GM12878 (cell line): Measurements from ENCODE around the gene SMOC2.

Experiments used
- BRCA1 ChIP-seq: IDR thresholded peaks from 2 replicates; pipeline ENCODE4 v1.6.1; 2011; ENCODE audit warnings: low read depth, low read length, improper control_type of control experiment
- CREB1 ChIP-seq: IDR thresholded peaks from 2 replicates; pipeline ENCODE4 v1.6.1; 2012; ENCODE audit warnings: low read depth, mild to moderate bottlenecking, inconsistent platforms
- HCFC1 ChIP-seq: fragments of 150-350 bp; IDR thresholded peaks from 2 replicates; pipeline ENCODE4 v1.6.1; 2014; ENCODE audit warnings: low read length
- IRF3 ChIP-seq: fragments of 450-650 bp; IDR thresholded peaks from 2 replicates; pipeline ENCODE4 v1.6.1; 2014; ENCODE audit warnings: mild to moderate bottlenecking
- SUZ12 ChIP-seq: fragments of 200-600 bp; sonication (generic); IDR thresholded peaks from one replicate; pipeline ENCODE4 v1.6.1; 2018; ENCODE audit warnings: antibody characterized with exemption, mild to moderate bottlenecking; ENCODE audit not compliant: unreplicated experiment
- TAF1 ChIP-seq: IDR thresholded peaks from 2 replicates; pipeline ENCODE4 v1.6.1; 2011; ENCODE audit warnings: mild to moderate bottlenecking, low read depth, low read length, borderline replicate concordance
- TF ChIP-seq, protein P1 (sequence below): IDR thresholded peaks from 2 replicates; pipeline ENCODE4 v1.6.1; 2012; ENCODE audit warnings: low read depth, low read length, improper control_type of control experiment
- TF ChIP-seq, protein P2 (sequence below), 3 experiments: IDR thresholded peaks in 2 of 3; conservative IDR thresholded peaks in 1 of 3; 2 replicates each; pipeline ENCODE4 v1.5.1; 2011; ENCODE audit warnings: low read depth in 3 of 3, low read length in 3 of 3, mild to moderate bottlenecking in 3 of 3, control low read depth in 2 of 3, moderate library complexity in 2 of 3, inconsistent platforms in 1 of 3, mixed read lengths in 1 of 3; ENCODE audit not compliant: control insufficient read depth in 2 of 3, insufficient read depth in 1 of 3; ENCODE audit errors: extremely low read depth in 1 of 3

DNA sequence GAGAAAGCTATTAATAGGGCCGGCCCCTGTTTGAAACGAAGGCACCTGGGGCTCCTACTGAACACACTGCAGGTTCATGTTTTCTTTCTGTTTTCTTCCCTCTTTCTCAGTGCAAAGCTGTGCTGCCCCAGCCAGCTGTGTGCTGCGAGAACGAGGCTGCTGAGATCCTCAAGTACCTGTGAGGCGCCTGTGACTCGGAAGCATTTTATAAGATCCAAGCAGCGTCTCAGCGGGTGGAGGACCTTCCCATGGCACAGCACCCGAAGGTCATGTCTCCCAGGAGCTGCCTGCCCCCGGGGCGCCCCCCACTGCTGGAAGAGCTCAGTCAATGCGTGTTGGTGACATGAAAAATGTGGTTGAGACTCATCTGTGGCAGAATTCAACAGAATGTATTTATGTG, 66.3 kb downstream of the SMOC2 start:
- TF ChIP-seq HCFC1: no peak
- TF ChIP-seq, protein P1, sequence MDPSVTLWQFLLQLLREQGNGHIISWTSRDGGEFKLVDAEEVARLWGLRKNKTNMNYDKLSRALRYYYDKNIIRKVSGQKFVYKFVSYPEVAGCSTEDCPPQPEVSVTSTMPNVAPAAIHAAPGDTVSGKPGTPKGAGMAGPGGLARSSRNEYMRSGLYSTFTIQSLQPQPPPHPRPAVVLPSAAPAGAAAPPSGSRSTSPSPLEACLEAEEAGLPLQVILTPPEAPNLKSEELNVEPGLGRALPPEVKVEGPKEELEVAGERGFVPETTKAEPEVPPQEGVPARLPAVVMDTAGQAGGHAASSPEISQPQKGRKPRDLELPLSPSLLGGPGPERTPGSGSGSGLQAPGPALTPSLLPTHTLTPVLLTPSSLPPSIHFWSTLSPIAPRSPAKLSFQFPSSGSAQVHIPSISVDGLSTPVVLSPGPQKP: no peak
- TF ChIP-seq, protein P2, sequence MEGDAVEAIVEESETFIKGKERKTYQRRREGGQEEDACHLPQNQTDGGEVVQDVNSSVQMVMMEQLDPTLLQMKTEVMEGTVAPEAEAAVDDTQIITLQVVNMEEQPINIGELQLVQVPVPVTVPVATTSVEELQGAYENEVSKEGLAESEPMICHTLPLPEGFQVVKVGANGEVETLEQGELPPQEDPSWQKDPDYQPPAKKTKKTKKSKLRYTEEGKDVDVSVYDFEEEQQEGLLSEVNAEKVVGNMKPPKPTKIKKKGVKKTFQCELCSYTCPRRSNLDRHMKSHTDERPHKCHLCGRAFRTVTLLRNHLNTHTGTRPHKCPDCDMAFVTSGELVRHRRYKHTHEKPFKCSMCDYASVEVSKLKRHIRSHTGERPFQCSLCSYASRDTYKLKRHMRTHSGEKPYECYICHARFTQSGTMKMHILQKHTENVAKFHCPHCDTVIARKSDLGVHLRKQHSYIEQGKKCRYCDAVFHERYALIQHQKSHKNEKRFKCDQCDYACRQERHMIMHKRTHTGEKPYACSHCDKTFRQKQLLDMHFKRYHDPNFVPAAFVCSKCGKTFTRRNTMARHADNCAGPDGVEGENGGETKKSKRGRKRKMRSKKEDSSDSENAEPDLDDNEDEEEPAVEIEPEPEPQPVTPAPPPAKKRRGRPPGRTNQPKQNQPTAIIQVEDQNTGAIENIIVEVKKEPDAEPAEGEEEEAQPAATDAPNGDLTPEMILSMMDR (IDR thresholded peaks at IDR 0.05 in 2 of 3, conservative IDR thresholded peaks at IDR 0.05 in 1 of 3; ENCODE audit: control insufficient read depth in 2 of 3, extremely low read depth in 1 of 3, insufficient read depth in 1 of 3, low read depth in 3 of 3, low read length in 3 of 3): no peak
- no peak for TF ChIP-seq CREB1
- no peak for TF ChIP-seq SUZ12
- no peak for TF ChIP-seq BRCA1
- TF ChIP-seq TAF1: no peak
- no peak for TF ChIP-seq IRF3
